AG04450 (cell line): Measurements from ENCODE around the gene RBMY1J. TPM values are rescaled to one million over a fixed set of nuclear protein-coding genes. Genes with fewer than 3 reads are reported as not detected.

ENCODE experiments used
- polyA plus RNA-seq: library from polyadenylated mRNA; depleted of rRNA; stranded (reverse); fragments of >200 nt; gene quantifications from 2 replicates; pipeline ENCODE4 v1.2.3, GENCODE V29; 2011; rRNA removed

Gene RBMY1J
- polyA plus RNA-seq, 1 experiment: not detected

Other genes with a start within 250 kb of the RBMY1J start
- not detected in 2 replicates for gene RBMY1F, start 220.5 kb upstream of the RBMY1J start, polyA plus RNA-seq